ENCODE measurements around the gene DCDC2B.

Gene DCDC2B

GRCh38 chr1:32197074-32197473 lies 11.8 kb upstream of the DCDC2B start:
- FAIRE-seq: no peak

GRCh38 chr1:32197837-32198236 lies 11.1 kb upstream of the DCDC2B start:
- FAIRE-seq: no peak

- FAIRE-seq: no peak
Observed at GRCh38 chr1:32198237-32199042, 10.4 kb upstream of the DCDC2B start.

- FAIRE-seq: no peak
Observed at GRCh38 chr1:32199043-32199716, 9.7 kb upstream of the DCDC2B start.

GRCh38 chr1:32199717-32200072 lies 9.2 kb upstream of the DCDC2B start:
- no peak for FAIRE-seq

GRCh38 chr1:32200226-32201010 lies 8.5 kb upstream of the DCDC2B start, which contains the start of gene CCDC28B:
Gene CCDC28B, plus strand, starts transcription at chr1:32200595. Its CDS starts 1,341 bp downstream, at chr1:32201936.
- no peak for FAIRE-seq

GRCh38 chr1:32201011-32201855 lies 7.7 kb upstream of the DCDC2B start:
- FAIRE-seq: no peak

GRCh38 chr1:32204943-32205361 lies 3.9 kb upstream of the DCDC2B start:
- no peak for FAIRE-seq

GRCh38 chr1:32205401-32206370 lies 3.2 kb upstream of the DCDC2B start, which contains the start of gene IQCC:
Gene IQCC, plus strand, starts transcription at chr1:32205671. Its CDS starts 11 bp downstream, at chr1:32205682.
- no peak for FAIRE-seq

- no peak for FAIRE-seq
Observed at GRCh38 chr1:32208469-32208868, 420 bp upstream of the DCDC2B start.

GRCh38 chr1:32215629-32216480 lies 7.0 kb downstream of the DCDC2B start:
- no peak for FAIRE-seq

- FAIRE-seq: no peak
Observed at GRCh38 chr1:32216566-32216965, 7.7 kb downstream of the DCDC2B start.

- FAIRE-seq: no peak
Observed at GRCh38 chr1:32219022-32219421, 10.1 kb downstream of the DCDC2B start.

GRCh38 chr1:32220746-32221580 lies 12.1 kb downstream of the DCDC2B start:
- FAIRE-seq: no peak

- FAIRE-seq: no peak
Observed at GRCh38 chr1:32221581-32221979, 12.7 kb downstream of the DCDC2B start.

- no peak for FAIRE-seq
Observed at GRCh38 chr1:32221980-32222755, 13.3 kb downstream of the DCDC2B start, which contains the start of the genes EIF3I and TMEM234. Gene EIF3I, plus strand, starts transcription at chr1:32222407. Its CDS starts 35 bp downstream, at chr1:32222442. Gene TMEM234, minus strand, starts transcription at chr1:32222353. Its CDS starts 31 bp downstream, at chr1:32222322.

GRCh38 chr1:32223683-32224082 lies 14.8 kb downstream of the DCDC2B start:
- no peak for FAIRE-seq

- no peak for FAIRE-seq
Observed at GRCh38 chr1:32224285-32224684, 15.4 kb downstream of the DCDC2B start.

Data from colon (tissue), 2 donors.